DND-41 (cell line): ENCODE data around the gene SUPT20HL1.

ENCODE experiments used
- EZH2 ChIP-seq: IDR thresholded peaks from 3 replicates; pipeline ENCODE4 v1.6.1; 2012; ENCODE audit warnings: borderline replicate concordance, low read depth, mild to moderate bottlenecking, moderate library complexity, low read length, inconsistent platforms; ENCODE audit not compliant: severe bottlenecking
- TF ChIP-seq, protein P1 (sequence below): IDR thresholded peaks from 2 replicates; pipeline ENCODE4 v1.5.1; 2012; ENCODE audit warnings: borderline replicate concordance, low read length, moderate library complexity, mild to moderate bottlenecking; ENCODE audit not compliant: poor library complexity, severe bottlenecking; ENCODE audit errors: extremely low read depth

DNA sequence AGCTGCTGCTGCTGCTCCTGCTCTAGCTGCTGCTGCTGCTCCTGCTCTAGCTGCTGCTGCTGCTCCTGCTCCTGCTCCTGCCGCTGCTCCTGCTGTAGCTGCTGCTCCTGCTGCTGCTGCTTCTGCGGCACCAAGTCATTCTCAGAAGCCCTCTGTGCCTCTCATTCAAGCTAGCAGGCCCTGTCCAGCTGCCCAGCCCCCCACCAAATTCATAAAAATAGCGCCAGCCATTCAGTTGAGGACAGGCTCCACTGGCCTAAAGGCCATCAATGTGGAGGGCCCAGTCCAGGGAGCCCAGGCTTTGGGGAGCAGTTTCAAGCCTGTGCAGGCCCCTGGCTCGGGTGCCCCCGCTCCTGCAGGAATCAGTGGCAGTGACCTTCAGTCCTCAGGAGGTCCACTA lies 3.9 kb downstream of the SUPT20HL1 start:
- TF ChIP-seq, protein P1, sequence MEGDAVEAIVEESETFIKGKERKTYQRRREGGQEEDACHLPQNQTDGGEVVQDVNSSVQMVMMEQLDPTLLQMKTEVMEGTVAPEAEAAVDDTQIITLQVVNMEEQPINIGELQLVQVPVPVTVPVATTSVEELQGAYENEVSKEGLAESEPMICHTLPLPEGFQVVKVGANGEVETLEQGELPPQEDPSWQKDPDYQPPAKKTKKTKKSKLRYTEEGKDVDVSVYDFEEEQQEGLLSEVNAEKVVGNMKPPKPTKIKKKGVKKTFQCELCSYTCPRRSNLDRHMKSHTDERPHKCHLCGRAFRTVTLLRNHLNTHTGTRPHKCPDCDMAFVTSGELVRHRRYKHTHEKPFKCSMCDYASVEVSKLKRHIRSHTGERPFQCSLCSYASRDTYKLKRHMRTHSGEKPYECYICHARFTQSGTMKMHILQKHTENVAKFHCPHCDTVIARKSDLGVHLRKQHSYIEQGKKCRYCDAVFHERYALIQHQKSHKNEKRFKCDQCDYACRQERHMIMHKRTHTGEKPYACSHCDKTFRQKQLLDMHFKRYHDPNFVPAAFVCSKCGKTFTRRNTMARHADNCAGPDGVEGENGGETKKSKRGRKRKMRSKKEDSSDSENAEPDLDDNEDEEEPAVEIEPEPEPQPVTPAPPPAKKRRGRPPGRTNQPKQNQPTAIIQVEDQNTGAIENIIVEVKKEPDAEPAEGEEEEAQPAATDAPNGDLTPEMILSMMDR, result no peak
- no peak for TF ChIP-seq EZH2
